Kidney capillary endothelial cell (primary cell): ENCODE measurements around the gene MYCBP2.
"Not testable (repeated sequence)": the region's sequence is repeated elsewhere in the genome, so short reads cannot be mapped to it uniquely, and the experiment has no call there.

Source experiments
- DNase-seq: peaks from one replicate; pipeline ENCODE4 v3.0.0-alpha.2; 2018; ENCODE audit warnings: low spot score

Gene MYCBP2

GRCh38 chr13:77326905-77327604 lies at the start of gene MYCBP2:
Gene MYCBP2 (minus strand): TSS chr13:77327094. CDS start chr13:77326775, 319 bp downstream.
- DNase-seq = peak; percentile 97

GRCh38 chr13:77375560-77376108 lies 48.7 kb upstream of the MYCBP2 start:
- DNase-seq = no peak

GRCh38 chr13:77374786-77375185 lies 47.9 kb upstream of the MYCBP2 start:
- DNase-seq = no peak

- no peak for DNase-seq
Measured at GRCh38 chr13:77374339-77374738, 47.4 kb upstream of the MYCBP2 start.

GRCh38 chr13:77373502-77373901 lies 46.6 kb upstream of the MYCBP2 start:
- no peak for DNase-seq

- DNase-seq = no peak
Measured at GRCh38 chr13:77372275-77372674, 45.4 kb upstream of the MYCBP2 start.

- no peak for DNase-seq
Measured at GRCh38 chr13:77370888-77371287, 44.0 kb upstream of the MYCBP2 start.

GRCh38 chr13:77362166-77362565 lies 35.3 kb upstream of the MYCBP2 start:
- no peak for DNase-seq

GRCh38 chr13:77360032-77360685 lies 33.3 kb upstream of the MYCBP2 start:
- no peak for DNase-seq

- no peak for DNase-seq
Measured at GRCh38 chr13:77359171-77359570, 32.3 kb upstream of the MYCBP2 start.

GRCh38 chr13:77358001-77358400 lies 31.1 kb upstream of the MYCBP2 start:
- no peak for DNase-seq

- no peak for DNase-seq
Measured at GRCh38 chr13:77356155-77356554, 29.3 kb upstream of the MYCBP2 start.

- no peak for DNase-seq
Measured at GRCh38 chr13:77353995-77354394, 27.1 kb upstream of the MYCBP2 start.

GRCh38 chr13:77351315-77351714 lies 24.4 kb upstream of the MYCBP2 start:
- peak; percentile 14 for DNase-seq

GRCh38 chr13:77350811-77351210 lies 23.9 kb upstream of the MYCBP2 start:
- no peak for DNase-seq

- DNase-seq = no peak
Measured at GRCh38 chr13:77349365-77349764, 22.5 kb upstream of the MYCBP2 start.

- not testable (repeated sequence) for DNase-seq
Measured at GRCh38 chr13:77347351-77347750, 20.5 kb upstream of the MYCBP2 start.

- DNase-seq = no peak
Measured at GRCh38 chr13:77345150-77345780, 18.4 kb upstream of the MYCBP2 start.

- DNase-seq = no peak
Measured at GRCh38 chr13:77343841-77344240, 16.9 kb upstream of the MYCBP2 start.

GRCh38 chr13:77339408-77339807 lies 12.5 kb upstream of the MYCBP2 start:
- no peak for DNase-seq

- DNase-seq = no peak
Measured at GRCh38 chr13:77338961-77339401, 12.1 kb upstream of the MYCBP2 start.

- no peak for DNase-seq
Measured at GRCh38 chr13:77338329-77338728, 11.4 kb upstream of the MYCBP2 start.

- DNase-seq = no peak
Measured at GRCh38 chr13:77337159-77337558, 10.3 kb upstream of the MYCBP2 start.
